GM12878 (cell line): ENCODE measurements around the gene AGBL4. TPM values are rescaled to one million over a fixed set of nuclear protein-coding genes. Genes with fewer than 3 reads are reported as not detected.

Experiments
- ATAC-seq: fragments of 200-7000 bp; cut with Tn5 transposase; 3 replicates; pipeline ENCODE4 v1.9.1; 2020; ENCODE audit warnings: mild to moderate bottlenecking, moderate library complexity
- BruUV-seq: library from RNA; stranded (reverse); fragments of 400-500 nt; replicated peaks from 2 replicates; lab custom pipeline; 2021; lab: Mats Ljungman, UMichigan
- CTCF ChIA-PET: fragments of 300-600 bp; sonication (Branson Sonifier 250); formaldehyde crosslinking; extraction: SDS; loops from one replicate; lab custom pipeline; 2021; ENCODE audit warnings: inconsistent platforms; lab: Yijun Ruan, JAX
- POLR2A ChIA-PET: fragments of 350-600 bp; formaldehyde crosslinking; extraction: SDS; loops from one replicate; lab custom pipeline; 2021; ENCODE audit warnings: inconsistent platforms; lab: Charles Lee
- RAD21 ChIA-PET: fragments of 300-600 bp; sonication (Branson Sonifier 250); formaldehyde crosslinking; loops from one replicate; lab custom pipeline; 2023; ENCODE audit warnings: antibody characterized with exemption; ENCODE audit not compliant: unreplicated experiment; lab: Charles Lee
- SMC1A ChIA-PET: fragments of 300-600 bp; sonication (Branson Sonifier 250); formaldehyde crosslinking; loops from one replicate; lab custom pipeline; 2023; ENCODE audit not compliant: unreplicated experiment, uncharacterized antibody; lab: Charles Lee
- DNase-seq: peaks from one replicate; pipeline ENCODE4 v3.0.0-alpha.2; 2011; ENCODE audit warnings: low read depth, low spot score
- FAIRE-seq: peaks from 3 replicates; lab custom pipeline; 2011; peaks lifted over from hg19 to GRCh38; lab: Jason Lieb, UNC
- H2AFZ ChIP-seq: 2 replicates; pipeline ENCODE4 v1.6.0; 2011; ENCODE audit warnings: low read depth, low read length, control low read depth; ENCODE audit not compliant: control insufficient read depth
- H3K27ac ChIP-seq: 2 replicates; pipeline ENCODE4 v1.5.1; 2011; ENCODE audit warnings: control low read depth; ENCODE audit not compliant: control insufficient read depth, insufficient read depth
- H3K27me3 ChIP-seq, 2 experiments: replicated peaks in 1 of 2; 2 replicates each; pipeline versions ENCODE4 v1.6.0 to v1.6.1; 2011; ENCODE audit warnings: low read length in 1 of 2; ENCODE audit not compliant: control insufficient read depth in 2 of 2, insufficient read depth in 2 of 2
- H3K36me3 ChIP-seq, 2 experiments: 2 replicates each; pipeline ENCODE4 v1.5.1; 2011; ENCODE audit warnings: low read length in 1 of 2; ENCODE audit not compliant: control insufficient read depth in 2 of 2, insufficient read depth in 2 of 2
- H3K4me1 ChIP-seq: 2 replicates; pipeline ENCODE4 v1.6.1; 2011; ENCODE audit warnings: mild to moderate bottlenecking, low read length, moderate library complexity, mixed read lengths; ENCODE audit not compliant: control insufficient read depth, insufficient read depth
- H3K4me2 ChIP-seq: 2 replicates; pipeline ENCODE4 v1.6.0; 2011; ENCODE audit warnings: control low read depth; ENCODE audit not compliant: control insufficient read depth, insufficient read depth
- H3K4me3 ChIP-seq: fragments of 200-600 bp; sonication (generic); 2 replicates; pipeline ENCODE4 v1.5.1; 2016
- H3K79me2 ChIP-seq: 2 replicates; pipeline ENCODE4 v1.6.0; 2011; ENCODE audit warnings: low read length; ENCODE audit not compliant: control insufficient read depth, insufficient read depth
- H3K9ac ChIP-seq: 2 replicates; pipeline ENCODE4 v1.8.0; 2011; ENCODE audit warnings: low read length, control low read depth, mixed read lengths; ENCODE audit not compliant: control insufficient read depth, insufficient read depth
- H3K9me3 ChIP-seq: replicated peaks from 3 replicates; pipeline ENCODE4 v1.5.1; 2011; ENCODE audit warnings: mild to moderate bottlenecking, low read length; ENCODE audit not compliant: control insufficient read depth, insufficient read depth
- H4K20me1 ChIP-seq: 2 replicates; pipeline ENCODE4 v1.6.0; 2011; ENCODE audit not compliant: control insufficient read depth, insufficient read depth
- CBFB ChIP-seq: IDR thresholded peaks from 2 replicates; pipeline ENCODE4 v1.6.1; 2016; ENCODE audit warnings: antibody characterized with exemption, low read depth
- CBX3 ChIP-seq: fragments of 200-600 bp; sonication (generic); IDR thresholded peaks from 2 replicates; pipeline ENCODE4 v1.6.1; 2016; ENCODE audit warnings: low read depth, borderline replicate concordance
- FOS ChIP-seq: IDR thresholded peaks from 3 replicates; pipeline ENCODE4 v1.6.1; 2011; ENCODE audit warnings: borderline replicate concordance; ENCODE audit not compliant: insufficient read length; ENCODE audit errors: extremely low read depth
- MEF2B ChIP-seq: fragments of 450-650 bp; IDR thresholded peaks from 2 replicates; pipeline ENCODE4 v1.6.1; 2018; ENCODE audit warnings: mild to moderate bottlenecking, moderate library complexity; ENCODE audit not compliant: partially characterized antibody, poor library complexity, severe bottlenecking
- MLLT1 ChIP-seq: fragments of 450-650 bp; IDR thresholded peaks from 2 replicates; pipeline ENCODE4 v1.6.1; 2016; ENCODE audit warnings: mild to moderate bottlenecking
- NFYB ChIP-seq: IDR thresholded peaks from 2 replicates; pipeline ENCODE4 v1.6.1; 2011; ENCODE audit warnings: low read depth, mild to moderate bottlenecking, low read length, improper control_type of control experiment, moderate library complexity; ENCODE audit not compliant: insufficient read depth
- PML ChIP-seq: IDR thresholded peaks from 2 replicates; pipeline ENCODE4 v1.6.1; 2012; ENCODE audit warnings: low read length, inconsistent platforms
- POU2F2 ChIP-seq: IDR thresholded peaks from 3 replicates; pipeline ENCODE4 v1.6.1; 2011; ENCODE audit warnings: low read depth, mild to moderate bottlenecking, low read length, borderline replicate concordance
- STAT3 ChIP-seq: IDR thresholded peaks from 2 replicates; pipeline ENCODE4 v1.6.1; 2011; ENCODE audit warnings: low read depth, low read length, improper control_type of control experiment
- SUPT20H ChIP-seq: IDR thresholded peaks from 2 replicates; pipeline ENCODE4 v1.6.1; 2011; ENCODE audit warnings: low read depth, mild to moderate bottlenecking, low read length, moderate library complexity, borderline replicate concordance; ENCODE audit not compliant: control insufficient read depth
- SUZ12 ChIP-seq: fragments of 200-600 bp; sonication (generic); IDR thresholded peaks from one replicate; pipeline ENCODE4 v1.6.1; 2018; ENCODE audit warnings: antibody characterized with exemption, mild to moderate bottlenecking; ENCODE audit not compliant: unreplicated experiment
- YY1 ChIP-seq: IDR thresholded peaks from 2 replicates; pipeline ENCODE4 v1.6.1; 2011; ENCODE audit warnings: low read depth, mild to moderate bottlenecking, low read length
- ZBED1 ChIP-seq: IDR thresholded peaks from 2 replicates; pipeline ENCODE4 v1.6.1; 2016; ENCODE audit warnings: borderline replicate concordance
- ZSCAN29 ChIP-seq: fragments of 450-650 bp; IDR thresholded peaks from 2 replicates; pipeline ENCODE4 v1.6.1; 2017; ENCODE audit warnings: mild to moderate bottlenecking, moderate library complexity
- WGBS: methylation state at CpG from one replicate; pipeline ENCODE4 v1.1.6; 2016; ENCODE audit warnings: low lambda C conversion rate; ENCODE audit not compliant: insufficient replicate concordance, insufficient coverage; ENCODE audit errors: missing lambda C conversion rate; 5-methylcytosine and 5-hydroxymethylcytosine counted together
- in situ Hi-C: fragments of 300-500 bp; cut with MboI; formaldehyde crosslinking; loops from 9 replicates; pipeline ENCODE4 v1.14.3; 2018; ENCODE audit warnings: mixed read lengths
- intact Hi-C: fragments of 100-400 bp; cut with micrococcal nuclease; formaldehyde crosslinking; loops from one replicate; pipeline ENCODE4 v1.14.2; 2022; ENCODE audit not compliant: unreplicated experiment
- polyA plus RNA-seq, 11 experiments: library from polyadenylated mRNA; depleted of rRNA in 4 of 11; unstranded in 6 of 11; stranded (reverse) in 5 of 11; fragments of >200 nt; fragmentation: Nextera tagmentation in 4 of 11; fragmentation: Illumina TruSeq in 1 of 11; extraction: Ambion mirVana in 4 of 11; extraction: Trizol in 1 of 11; gene quantifications; 1 replicate in 1 of 11; 2 replicates in 10 of 11; pipeline versions ENCODE4 v1.2.1 to v1.2.3, GENCODE V29; 2011 to 2016; ENCODE audit warnings: inconsistent platforms in 2 of 11, missing spikeins in 2 of 11, low read depth in 1 of 11
- total RNA-seq, 4 experiments: library from RNA; depleted of rRNA in 3 of 4; stranded (reverse); fragments of >200 nt in 3 of 4; fragmentation: Illumina TruSeq in 1 of 4; extraction: Trizol in 1 of 4; gene quantifications; 2 replicates each; pipeline versions ENCODE4 v1.2.1 to v1.2.3, GENCODE V29; 2013 to 2021

Gene AGBL4
- total and polyA plus RNA-seq, 10 of the 15 experiments (the other 5 are each of a cell fraction or from before 2014, with no cell fraction given) = 0.31 TPM; not detected in 9

GRCh38 chr1:49225464-49225863 is 798.3 kb downstream of the AGBL4 start:
- Histone ChIP-seq H3K9me3 (no peaks in the 10 kb centered on the region), H3K36me3 (no peaks in the 10 kb centered on the region), H4K20me1 (no peaks in the 10 kb centered on the region), H3K27ac (no peak overlapping the region), H3K27me3 (no peaks in the 10 kb centered on the region), H3K9ac (no peak overlapping the region), H3K79me2 (no peaks in the 10 kb centered on the region), H3K4me3 (no peak overlapping the region), H2AFZ (no peak overlapping the region), H3K4me1 (no peaks in the 10 kb centered on the region), H3K4me2 (no peak overlapping the region)
- RAD21 ChIA-PET = no interaction called here
- DNase-seq (no peak), ATAC-seq (no peak), FAIRE-seq (no peak)
- 21% methylated on average over 1 of the region's 1 CpG for WGBS
- TF ChIP-seq SUPT20H (no peak), NFYB (no peak), PML (no peak), FOS (no peak)
- POLR2A ChIA-PET = no interaction called here
- BruUV-seq = no TSS peak
- CTCF ChIA-PET = no interaction called here
- intact Hi-C loops (no loop called here), in situ Hi-C loops (no loop called here)
- SMC1A ChIA-PET = no interaction called here

GRCh38 chr1:49213301-49213700 is 810.5 kb downstream of the AGBL4 start:
- H3K9ac ChIP-seq = no peak overlapping the region
- no peaks in the 10 kb centered on the region for H3K9me3 ChIP-seq
- no peaks in the 10 kb centered on the region for H3K27me3 ChIP-seq
- WGBS = 40% methylated on average over 4 of the region's 4 CpGs
- FAIRE-seq (no peak), ATAC-seq (no peak), DNase-seq (no peak)
- SMC1A ChIA-PET = interaction anchor here (1.1 to 1.6 kb wide), 2 partner anchors 8 to 89 kb away, joined by 3 to 4 read pairs; no protein-coding TSS in a partner anchor
- H2AFZ ChIP-seq = no peak overlapping the region
- RAD21 ChIA-PET = no interaction called here
- intact Hi-C loops (no loop called here), in situ Hi-C loops (no loop called here)
- H3K27ac ChIP-seq = no peak overlapping the region
- BruUV-seq = no TSS peak
- CTCF ChIA-PET = interaction anchor here (0.9 kb wide), 1 partner anchor 1472 kb away, joined by 3 read pairs; no protein-coding TSS in a partner anchor
- H3K4me2 ChIP-seq = no peak overlapping the region
- H3K79me2 ChIP-seq = no peaks in the 10 kb centered on the region
- TF ChIP-seq MLLT1 (no peak), MEF2B (no peak), SUZ12 (no peak), STAT3 (no peak), CBX3 (no peak), ZSCAN29 (no peak), YY1 (no peak), CBFB (no peak), POU2F2 (no peak), ZBED1 (no peak), PML (no peak)
- no peaks in the 10 kb centered on the region for H4K20me1 ChIP-seq
- no peaks in the 10 kb centered on the region for H3K4me1 ChIP-seq
- H3K4me3 ChIP-seq = no peak overlapping the region
- no peaks in the 10 kb centered on the region for H3K36me3 ChIP-seq
- POLR2A ChIA-PET = no interaction called here
